K562 (cell line): ENCODE results near the gene ZNF358. TPM values are rescaled to one million over a fixed set of nuclear protein-coding genes. Genes with fewer than 3 reads are reported as not detected.

Experiments
- ATAC-seq: fragments of 200-7000 bp; cut with Tn5 transposase; 3 replicates; pipeline ENCODE4 v1.9.1; 2020; ENCODE audit warnings: moderate library complexity
- Bru-seq: library from RNA; stranded (reverse); fragments of 400-500 nt; gene quantifications from one replicate; lab custom pipeline; 2021; lab: Mats Ljungman, UMichigan
- BruChase-seq, 2 experiments: library from RNA; stranded (reverse); fragments of 400-500 nt; gene quantifications; one replicate each; lab custom pipeline; 2021; lab: Mats Ljungman, UMichigan
- BruUV-seq: library from RNA; stranded (reverse); fragments of 400-500 nt; replicated peaks from 2 replicates; lab custom pipeline; 2021; lab: Mats Ljungman, UMichigan
- CTCF ChIA-PET: fragments of 300-600 bp; formaldehyde crosslinking; extraction: SDS; loops from one replicate; lab custom pipeline; 2021; ENCODE audit warnings: low intra/inter-chr PET ratio; lab: Yijun Ruan, JAX
- POLR2A ChIA-PET: fragments of 300-600, 350-650 bp; sonication (Branson Sonifier 250); formaldehyde crosslinking; extraction: SDS; loops from one replicate; lab custom pipeline; 2021; ENCODE audit warnings: antibody characterized with exemption, inconsistent platforms; lab: Yijun Ruan, JAX
- DNase-seq, 4 experiments: peaks; one replicate each; pipeline versions ENCODE4 v3.0.0 to v3.0.0-alpha.2; 2011 to 2018; ENCODE audit warnings: low spot score in 3 of 4, mixed read lengths in 3 of 4; ENCODE audit errors: extremely low read depth in 1 of 4
- FAIRE-seq: peaks from 2 replicates; lab custom pipeline; 2011; peaks lifted over from hg19 to GRCh38; lab: Jason Lieb, UNC
- H2AFZ ChIP-seq: 2 replicates; pipeline ENCODE4 v1.6.0; 2011; ENCODE audit warnings: low read depth, low read length, control low read depth, inconsistent platforms
- H3K27ac ChIP-seq: fragments of 200-600 bp; 3 replicates; pipeline ENCODE4 v1.8.0; 2011; ENCODE audit warnings: low read depth, mild to moderate bottlenecking, control low read depth, inconsistent platforms, low read length, moderate library complexity, mixed read lengths; ENCODE audit errors: extremely low read depth
- H3K27me3 ChIP-seq, 2 experiments: fragments of 300-600 bp in 1 of 2; 2 replicates in 1 of 2; 3 replicates in 1 of 2; pipeline versions ENCODE4 v1.6.0 to v1.8.0; 2011; ENCODE audit warnings: inconsistent platforms in 2 of 2, low read length in 2 of 2, mild to moderate bottlenecking in 1 of 2, mixed read lengths in 1 of 2, moderate library complexity in 1 of 2; ENCODE audit not compliant: control insufficient read depth in 2 of 2, insufficient read depth in 2 of 2
- H3K36me3 ChIP-seq: fragments of 300-600 bp; 3 replicates; pipeline ENCODE4 v1.8.0; 2011; ENCODE audit warnings: mild to moderate bottlenecking, low read length, inconsistent platforms; ENCODE audit not compliant: control insufficient read depth, insufficient read depth
- H3K4me1 ChIP-seq, 2 experiments: fragments of 200-600 bp in 1 of 2; replicated peaks in 1 of 2; 2 replicates in 1 of 2; 3 replicates in 1 of 2; pipeline versions ENCODE4 v1.5.1 to v1.8.0; 2011; ENCODE audit warnings: inconsistent platforms in 2 of 2, low read length in 2 of 2, mild to moderate bottlenecking in 1 of 2, mixed read lengths in 1 of 2, moderate library complexity in 1 of 2; ENCODE audit not compliant: control insufficient read depth in 2 of 2, insufficient read depth in 2 of 2
- H3K4me2 ChIP-seq: 2 replicates; pipeline ENCODE4 v1.6.1; 2011; ENCODE audit warnings: low read length, control low read depth, inconsistent platforms, mixed read lengths; ENCODE audit not compliant: insufficient read depth
- H3K4me3 ChIP-seq: fragments of 200-600 bp; sonication (generic), shearing (Covaris generic); 2 replicates; pipeline ENCODE4 v1.5.1; 2016; ENCODE audit warnings: control low read depth, inconsistent platforms
- H3K79me2 ChIP-seq: fragments of 200-600 bp; 3 replicates; pipeline ENCODE4 v1.8.0; 2011; ENCODE audit warnings: low read length, inconsistent platforms; ENCODE audit not compliant: control insufficient read depth, insufficient read depth
- H3K9ac ChIP-seq, 2 experiments: 2 replicates each; pipeline versions ENCODE4 v1.6.0 to v1.6.1; 2011; ENCODE audit warnings: low read depth in 2 of 2, low read length in 2 of 2, control low read depth in 1 of 2, inconsistent platforms in 1 of 2, mild to moderate bottlenecking in 1 of 2, mixed read lengths in 1 of 2; ENCODE audit not compliant: insufficient read depth in 1 of 2
- H3K9me1 ChIP-seq: one replicate; pipeline ENCODE4 v1.6.0; 2011; ENCODE audit warnings: inconsistent platforms, mild to moderate bottlenecking, low read length, moderate library complexity; ENCODE audit not compliant: control insufficient read depth, insufficient read depth
- H3K9me3 ChIP-seq: replicated peaks from 2 replicates; pipeline ENCODE4 v1.5.1; 2011; ENCODE audit warnings: low read depth, low read length, inconsistent platforms; ENCODE audit not compliant: control insufficient read depth, insufficient read depth
- H4K20me1 ChIP-seq: replicated peaks from 2 replicates; pipeline ENCODE4 v1.6.1; 2011; ENCODE audit warnings: low read length, inconsistent platforms, mixed read lengths; ENCODE audit not compliant: control insufficient read depth, insufficient read depth
- CHCHD3 ChIP-seq: fragments of 250-450 bp; sonication (Bioruptor Pico); IDR thresholded peaks from 2 replicates; pipeline ENCODE4 v2.1.2; 2022; ENCODE audit warnings: mild to moderate bottlenecking
- CUX1 ChIP-seq: fragments of 200-800 bp; sonication (Bioruptor generic); IDR thresholded peaks from 2 replicates; pipeline ENCODE4 v1.6.1; 2016; ENCODE audit warnings: missing genetic modification characterization, missing compliant biosample characterization
- E2F3 ChIP-seq: fragments of 250-450 bp; sonication (Bioruptor Pico); IDR thresholded peaks from 2 replicates; pipeline ENCODE4 v1.4.0; 2020; ENCODE audit warnings: mild to moderate bottlenecking
- MCM5 ChIP-seq: fragments of 450-650 bp; IDR thresholded peaks from 2 replicates; pipeline ENCODE4 v1.6.1; 2016; ENCODE audit warnings: low read depth
- MEF2A ChIP-seq: IDR thresholded peaks from 2 replicates; pipeline ENCODE4 v1.6.1; 2011; ENCODE audit warnings: low read depth, mild to moderate bottlenecking, low read length, moderate library complexity; ENCODE audit not compliant: control insufficient read depth
- RHOXF2B ChIP-seq: fragments of 250-450 bp; sonication (Bioruptor Pico); conservative IDR thresholded peaks from 2 replicates; pipeline ENCODE4 v1.5.1; 2021
- STAG1 ChIP-seq: sonication (generic); formaldehyde crosslinking; IDR thresholded peaks from 2 replicates; pipeline ENCODE4 v1.5.0; 2020; ENCODE audit warnings: missing genetic modification reagents, borderline replicate concordance
- TAL1 ChIP-seq: fragments of 450-650 bp; IDR thresholded peaks from 2 replicates; pipeline ENCODE4 v1.6.1; 2016; ENCODE audit warnings: mild to moderate bottlenecking
- ZMIZ1 ChIP-seq, 2 experiments: fragments of 150-350 bp in 1 of 2; IDR thresholded peaks; 2 replicates each; pipeline ENCODE4 v1.6.1; 2012 to 2016; ENCODE audit warnings: low read depth in 2 of 2, low read length in 2 of 2, mild to moderate bottlenecking in 1 of 2, moderate library complexity in 1 of 2
- WGBS: fragments of 100-300 bp; shearing (Covaris generic); methylation state at CpG from one replicate; pipeline ENCODE4 v1.1.6; 2016; ENCODE audit warnings: low coverage, mixed read lengths; ENCODE audit not compliant: insufficient coverage; ENCODE audit errors: missing lambda C conversion rate; 5-methylcytosine and 5-hydroxymethylcytosine counted together
- in situ Hi-C: fragments of 300-500 bp; cut with MboI; formaldehyde crosslinking; loops from 4 replicates; pipeline ENCODE4 v1.15.0; 2018; ENCODE audit warnings: inconsistent platforms, mixed read lengths
- intact Hi-C: fragments of 100-400 bp; cut with micrococcal nuclease; formaldehyde crosslinking; loops from 2 replicates; pipeline ENCODE4 v1.14.2; 2022
- long read RNA-seq, 3 experiments: library from polyadenylated mRNA in 2 of 3; library from RNA in 1 of 3; unstranded in 2 of 3; stranded (forward) in 1 of 3; transcript quantifications; one replicate each; pipeline ENCODE4 v2.0.0, GENCODE V29; 2019 to 2022
- polyA minus RNA-seq, 3 experiments: library from RNA; depleted of rRNA, polyadenylated mRNA; stranded (reverse); fragments of >200 nt; gene quantifications; 2 replicates each; pipeline ENCODE4 v1.2.3, GENCODE V29; 2011
- polyA plus RNA-seq, 8 experiments: library from polyadenylated mRNA; depleted of rRNA in 4 of 8; stranded (reverse) in 5 of 8; unstranded in 3 of 8; fragments of >200 nt; fragmentation: Nextera tagmentation in 2 of 8; fragmentation: Illumina TruSeq in 1 of 8; extraction: Ambion mirVana in 2 of 8; extraction: Trizol in 1 of 8; gene quantifications; 2 replicates each; pipeline versions ENCODE4 v1.2.1 to v1.2.3, GENCODE V29; 2011 to 2014; ENCODE audit warnings: inconsistent platforms in 1 of 8, missing spikeins in 1 of 8
- total RNA-seq, 7 experiments: library from RNA; depleted of rRNA in 6 of 7; stranded (reverse); fragments of >200 nt in 6 of 7; fragmentation: Illumina TruSeq in 2 of 7; extraction: Trizol in 2 of 7; gene quantifications; 2 replicates each; pipeline versions ENCODE4 v1.2.1 to v1.2.3, GENCODE V29; 2011 to 2021; ENCODE audit warnings: low replicate concordance in 1 of 7

Gene ZNF358
- 0.39 and 3.7 TPM in 2 replicates for total RNA-seq (2011; cell fraction: chromatin; rRNA removed; ENCODE audit: low replicate concordance)
- 1.8 and 2.5 TPM in 2 replicates for total RNA-seq (2011; cell fraction: nucleolus; rRNA removed)
- 2.4 and 2.6 TPM in 2 replicates for total RNA-seq (2011; cell fraction: nucleoplasm; rRNA removed)
- total RNA-seq (2014; rRNA removed) (5.9 and 8.0 TPM in 2 replicates), total RNA-seq (2014; rRNA removed; fragmentation: Illumina TruSeq; extraction: Trizol) (1.4 and 2.4 TPM in 2 replicates), total RNA-seq (2015; rRNA removed; fragmentation: Illumina TruSeq; extraction: Trizol) (4.1 and 4.6 TPM in 2 replicates), total RNA-seq (2021) (9.1 and 9.3 TPM in 2 replicates), polyA plus RNA-seq (2011; rRNA removed) (4.9 and 7.6 TPM in 2 replicates), polyA plus RNA-seq (2014; fragmentation: Illumina TruSeq; extraction: Trizol) (12.9 and 17.2 TPM in 2 replicates), polyA plus RNA-seq (2014; fragmentation: Nextera tagmentation; extraction: Ambion mirVana) (under 1 TPM; 0.04 TPM), polyA plus RNA-seq (2014; rRNA removed) (5.3 and 6.3 TPM in 2 replicates), polyA minus RNA-seq (2011; rRNA and poly(A)+ RNA removed) (1.1 and 1.6 TPM in 2 replicates), Bru-seq, nascent RNA (percentile 40 among the genes with signal in this experiment), BruChase-seq, experiment 1, labeled RNA remaining after a 2-hour chase (percentile 27 among the genes with signal in this experiment), BruChase-seq, experiment 2, labeled RNA remaining after a 6-hour chase (percentile 44 among the genes with signal in this experiment)
- polyA plus RNA-seq (2011; cell fraction: cytosol; rRNA removed) = 11.3 and 16.2 TPM in 2 replicates
- 4.4 and 6.5 TPM in 2 replicates for polyA plus RNA-seq (2011; cell fraction: nucleus; rRNA removed)
- polyA plus RNA-seq (2012) = 7.0 and 15.6 TPM in 2 replicates
- 3.9 and 6.9 TPM in 2 replicates for polyA minus RNA-seq (2011; cell fraction: cytosol; rRNA and poly(A)+ RNA removed)
- polyA minus RNA-seq (2011; cell fraction: nucleus; rRNA and poly(A)+ RNA removed) = 1.1 and 2.1 TPM in 2 replicates
- long read RNA-seq, experiment 1, partial matches to known transcripts = 0 of 15 reads
- long read RNA-seq, experiment 1, other reads (novel, unspliced or antisense) = 12 of 15 reads
- long read RNA-seq, experiment 2, transcript ZNF358-202 (2 exons, 1,954 nt) = major isoform, 10 of 10 reads
- long read RNA-seq, experiment 2, partial matches to known transcripts = 0 of 10 reads
- long read RNA-seq, experiment 2, other reads (novel, unspliced or antisense) = 0 of 10 reads
- long read RNA-seq, experiment 3 = 0 reads

GRCh38 chr19:7515645-7516151 lies at the start of gene ZNF358:
ZNF358 (plus strand) TSS chr19:7516103; CDS start chr19:7519243, 3,140 bp downstream.
- ChIA-PET CTCF (no interaction called here), POLR2A (interaction anchor here (0.6 to 1.4 kb wide), 2 partner anchors 11 to 20 kb away, joined by 3 read pairs; partner anchors contain the start of gene PNPLA6)
- intact Hi-C loops (no loop called here), in situ Hi-C loops (no loop called here)
- 11% methylated on average over 12 of the region's 33 CpGs for WGBS
- Histone ChIP-seq H3K9ac (peak within 1 kb of the TSS; percentile 60 to 90), H3K4me1 (peaks cover 11 to 22% of the 10 kb centered on the region in 2 experiments), H3K9me1 (no peaks in the 10 kb centered on the region), H3K36me3 (no peaks in the 10 kb centered on the region), H3K9me3 (no peaks in the 10 kb centered on the region), H4K20me1 (no peaks in the 10 kb centered on the region), H3K79me2 (no peaks in the 10 kb centered on the region), H3K4me2 (peak within 1 kb of the TSS; percentile 64), H3K4me3 (peak within 1 kb of the TSS; percentile 40), H3K27ac (peak within 1 kb of the TSS; percentile 1; the same call in 1 of the 3 replicates), H2AFZ (peak within 1 kb of the TSS; percentile 94), H3K27me3 (no peaks in the 10 kb centered on the region)
- ATAC-seq (peak; percentile 98), DNase-seq (peak; percentile 82 to 91 (median 88)), FAIRE-seq (no peak)
- BruUV-seq = no TSS peak
- TF ChIP-seq RHOXF2B (CRISPR knock-in tag) = no peak
- TF ChIP-seq MEF2A = no peak
- TF ChIP-seq CUX1 (CRISPR knock-in tag) = no peak
- no peak for TF ChIP-seq MCM5
- TF ChIP-seq TAL1 = no peak
- no peak for TF ChIP-seq STAG1
- TF ChIP-seq ZMIZ1 (IDR thresholded peaks at IDR 0.05; ENCODE audit: low read depth in 2 of 2, low read length in 2 of 2) = no peak
- no peak for TF ChIP-seq CHCHD3 (CRISPR knock-in tag)
- no peak for TF ChIP-seq E2F3 (CRISPR knock-in tag)
